DND-41 (cell line): ENCODE results near the gene RAPSN.

ENCODE experiments used
- ATAC-seq: fragments of 200-7000 bp; cut with Tn5 transposase; 3 replicates; pipeline ENCODE4 v1.9.1; 2021; ENCODE audit warnings: low read depth; ENCODE audit not compliant: insufficient read depth
- DNase-seq: peaks from one replicate; pipeline ENCODE4 v3.0.0-alpha.2; 2020
- H2AFZ ChIP-seq: 2 replicates; pipeline ENCODE4 v1.6.0; 2012; ENCODE audit warnings: low read depth, low read length
- H3K27ac ChIP-seq: 2 replicates; pipeline ENCODE4 v1.5.1; 2012; ENCODE audit warnings: low read length, inconsistent platforms
- H3K27me3 ChIP-seq: fragments of 200-600 bp; sonication (generic); 2 replicates; pipeline ENCODE4 v1.6.0; 2012; ENCODE audit warnings: low read length, mild to moderate bottlenecking, inconsistent platforms; ENCODE audit not compliant: insufficient read depth, poor library complexity
- H3K36me3 ChIP-seq: 2 replicates; pipeline ENCODE4 v1.5.1; 2012; ENCODE audit warnings: low read length, inconsistent platforms; ENCODE audit not compliant: insufficient read depth
- H3K4me1 ChIP-seq: 2 replicates; pipeline ENCODE4 v1.5.1; 2012; ENCODE audit warnings: mild to moderate bottlenecking, low read length; ENCODE audit not compliant: insufficient read depth
- H3K4me2 ChIP-seq: 2 replicates; pipeline ENCODE4 v1.6.0; 2012; ENCODE audit warnings: mild to moderate bottlenecking, moderate library complexity, low read length, inconsistent platforms; ENCODE audit not compliant: insufficient read depth
- H3K4me3 ChIP-seq, 2 experiments: fragments of 200-600 bp in 1 of 2; shearing (Covaris generic) in 1 of 2; 2 replicates each; pipeline ENCODE4 v1.5.1; 2012 to 2016; ENCODE audit warnings: inconsistent platforms in 2 of 2, low read length in 2 of 2, mild to moderate bottlenecking in 2 of 2, low read depth in 1 of 2, moderate library complexity in 1 of 2
- H3K79me2 ChIP-seq: 2 replicates; pipeline ENCODE4 v1.6.0; 2012; ENCODE audit warnings: low read length, inconsistent platforms; ENCODE audit not compliant: insufficient read depth
- H3K9ac ChIP-seq: 2 replicates; pipeline ENCODE4 v1.6.0; 2012; ENCODE audit warnings: low read depth, mild to moderate bottlenecking, inconsistent platforms, low read length, moderate library complexity
- H3K9me3 ChIP-seq: 2 replicates; pipeline ENCODE4 v1.5.1; 2012; ENCODE audit warnings: low read length, moderate library complexity, mild to moderate bottlenecking, inconsistent platforms; ENCODE audit not compliant: insufficient read depth, severe bottlenecking
- H4K20me1 ChIP-seq: 2 replicates; pipeline ENCODE4 v1.6.0; 2012; ENCODE audit warnings: low read length; ENCODE audit not compliant: insufficient read depth
- EZH2 ChIP-seq: IDR thresholded peaks from 3 replicates; pipeline ENCODE4 v1.6.1; 2012; ENCODE audit warnings: borderline replicate concordance, low read depth, mild to moderate bottlenecking, moderate library complexity, low read length, inconsistent platforms; ENCODE audit not compliant: severe bottlenecking
- TF ChIP-seq, protein P1 (sequence below): IDR thresholded peaks from 2 replicates; pipeline ENCODE4 v1.5.1; 2012; ENCODE audit warnings: borderline replicate concordance, low read length, moderate library complexity, mild to moderate bottlenecking; ENCODE audit not compliant: poor library complexity, severe bottlenecking; ENCODE audit errors: extremely low read depth

RAPSN gene

DNA sequence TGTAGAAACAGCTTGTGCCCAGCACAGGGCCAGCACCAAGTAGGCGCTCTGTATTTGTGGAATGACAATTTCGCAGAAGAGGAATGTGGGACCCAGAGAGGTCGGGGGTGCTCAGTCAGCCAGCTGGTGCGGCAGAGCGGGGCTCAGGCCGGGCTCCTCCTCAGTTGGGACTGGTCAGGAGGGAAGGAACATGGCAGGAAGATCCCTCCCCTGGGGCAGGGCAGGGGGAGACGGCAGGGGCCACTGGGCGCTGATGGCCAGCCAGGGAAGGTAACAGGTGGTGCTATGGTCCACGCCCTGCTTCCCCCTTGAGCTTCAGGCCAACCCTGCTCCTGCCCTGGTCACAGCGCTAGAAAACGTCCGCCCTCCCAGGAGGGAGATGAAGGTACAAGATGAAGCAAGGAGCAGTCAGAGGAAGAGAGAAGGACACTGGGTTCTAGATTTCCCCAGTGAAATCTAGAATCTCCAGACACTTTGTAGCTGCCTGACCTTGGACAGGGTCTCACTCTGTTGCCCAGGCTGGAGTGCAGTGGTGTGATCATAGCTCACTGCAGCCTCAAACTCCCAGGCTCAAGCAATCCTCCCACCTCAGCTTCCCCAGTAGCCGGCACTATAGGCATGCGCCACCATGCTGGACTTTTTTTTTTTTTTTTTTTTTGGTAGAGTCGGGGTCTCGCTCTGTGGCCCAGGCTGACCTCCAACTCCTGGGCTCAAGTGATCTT, 57.1 kb downstream of the RAPSN start:
- Histone ChIP-seq H3K4me3 (no peak overlapping the region), H2AFZ (no peak overlapping the region), H3K36me3 (no peaks in the 10 kb centered on the region), H4K20me1 (no peaks in the 10 kb centered on the region), H3K9me3 (no peaks in the 10 kb centered on the region), H3K27me3 (no peaks in the 10 kb centered on the region), H3K27ac (no peak overlapping the region), H3K79me2 (no peaks in the 10 kb centered on the region), H3K9ac (no peak overlapping the region), H3K4me2 (no peak overlapping the region), H3K4me1 (peaks cover 7% of the 10 kb centered on the region)
- TF ChIP-seq EZH2, result no peak
- TF ChIP-seq, protein P1, sequence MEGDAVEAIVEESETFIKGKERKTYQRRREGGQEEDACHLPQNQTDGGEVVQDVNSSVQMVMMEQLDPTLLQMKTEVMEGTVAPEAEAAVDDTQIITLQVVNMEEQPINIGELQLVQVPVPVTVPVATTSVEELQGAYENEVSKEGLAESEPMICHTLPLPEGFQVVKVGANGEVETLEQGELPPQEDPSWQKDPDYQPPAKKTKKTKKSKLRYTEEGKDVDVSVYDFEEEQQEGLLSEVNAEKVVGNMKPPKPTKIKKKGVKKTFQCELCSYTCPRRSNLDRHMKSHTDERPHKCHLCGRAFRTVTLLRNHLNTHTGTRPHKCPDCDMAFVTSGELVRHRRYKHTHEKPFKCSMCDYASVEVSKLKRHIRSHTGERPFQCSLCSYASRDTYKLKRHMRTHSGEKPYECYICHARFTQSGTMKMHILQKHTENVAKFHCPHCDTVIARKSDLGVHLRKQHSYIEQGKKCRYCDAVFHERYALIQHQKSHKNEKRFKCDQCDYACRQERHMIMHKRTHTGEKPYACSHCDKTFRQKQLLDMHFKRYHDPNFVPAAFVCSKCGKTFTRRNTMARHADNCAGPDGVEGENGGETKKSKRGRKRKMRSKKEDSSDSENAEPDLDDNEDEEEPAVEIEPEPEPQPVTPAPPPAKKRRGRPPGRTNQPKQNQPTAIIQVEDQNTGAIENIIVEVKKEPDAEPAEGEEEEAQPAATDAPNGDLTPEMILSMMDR, result no peak
- no peak for ATAC-seq
- DNase-seq, result no peak

DNA sequence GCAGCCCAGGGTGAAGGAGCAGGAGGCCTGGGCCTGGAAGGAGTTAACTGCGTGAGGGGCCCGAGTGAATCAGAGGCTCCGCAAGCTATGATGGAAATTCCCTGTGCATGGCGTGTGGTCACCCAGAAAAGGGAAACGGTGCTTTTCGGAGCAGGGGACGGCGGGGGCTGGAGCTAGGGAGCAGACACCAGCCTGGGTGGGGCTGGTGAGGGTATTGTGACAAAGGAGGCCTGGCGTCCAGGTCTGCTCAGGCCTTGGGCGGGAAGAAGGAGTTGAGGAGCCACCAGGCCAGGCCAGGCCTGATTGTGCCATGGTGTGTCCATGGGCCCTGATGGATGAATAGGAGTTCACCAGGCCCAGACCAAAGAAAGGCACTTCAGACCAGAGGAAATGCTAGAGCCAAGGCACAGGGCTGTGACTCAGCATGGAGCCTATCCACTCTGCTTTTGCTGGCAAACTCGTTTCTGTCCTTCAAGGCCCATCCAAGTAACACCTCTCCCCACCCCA, 57.8 kb downstream of the RAPSN start:
- H4K20me1 ChIP-seq, result no peaks in the 10 kb centered on the region
- no peak overlapping the region for H2AFZ ChIP-seq
- DNase-seq (no peak), ATAC-seq (no peak)
- no peaks in the 10 kb centered on the region for H3K36me3 ChIP-seq
- H3K4me1 ChIP-seq, result peaks cover 7% of the 10 kb centered on the region
- TF ChIP-seq, protein P1, result no peak
- TF ChIP-seq EZH2, result no peak
- no peak overlapping the region for H3K4me2 ChIP-seq
- no peak overlapping the region for H3K4me3 ChIP-seq
- no peaks in the 10 kb centered on the region for H3K27me3 ChIP-seq
- H3K27ac ChIP-seq, result no peak overlapping the region
- H3K79me2 ChIP-seq, result no peaks in the 10 kb centered on the region
- no peak overlapping the region for H3K9ac ChIP-seq
- H3K9me3 ChIP-seq, result no peaks in the 10 kb centered on the region

DNA sequence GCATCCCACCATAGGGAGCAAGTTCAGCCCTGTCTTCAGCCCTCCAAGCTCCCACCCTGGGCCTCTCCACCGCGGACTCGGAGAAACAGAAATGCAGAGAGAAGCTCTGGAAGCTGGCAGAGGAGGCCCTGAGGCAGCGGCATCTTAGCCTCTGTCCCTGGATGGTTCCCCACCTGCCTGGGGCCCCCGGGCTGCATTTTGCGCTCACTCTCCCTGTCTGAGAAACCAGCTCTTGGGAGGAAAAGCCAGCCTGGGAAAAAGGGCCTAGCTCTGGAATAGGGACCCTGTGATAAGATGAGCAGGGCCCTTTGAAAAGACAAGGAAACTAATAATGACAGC, 58.5 kb downstream of the RAPSN start:
- H3K9me3 ChIP-seq, result no peaks in the 10 kb centered on the region
- no peaks in the 10 kb centered on the region for H4K20me1 ChIP-seq
- ATAC-seq (no peak), DNase-seq (no peak)
- no peak overlapping the region for H2AFZ ChIP-seq
- H3K9ac ChIP-seq, result no peak overlapping the region
- no peak overlapping the region for H3K27ac ChIP-seq
- no peak for TF ChIP-seq EZH2
- TF ChIP-seq, protein P1, result no peak
- H3K79me2 ChIP-seq, result no peaks in the 10 kb centered on the region
- no peaks in the 10 kb centered on the region for H3K36me3 ChIP-seq
- H3K4me1 ChIP-seq, result peaks cover 7% of the 10 kb centered on the region
- no peak overlapping the region for H3K4me2 ChIP-seq
- H3K4me3 ChIP-seq, result no peak overlapping the region
- H3K27me3 ChIP-seq, result no peaks in the 10 kb centered on the region
